GM12865 (cell line): ENCODE results near the gene ITLN1.
"Not testable (repeated sequence)": the region's sequence is repeated elsewhere in the genome, so short reads cannot be mapped to it uniquely, and the experiment has no call there.

ENCODE experiments used
- DNase-seq: peaks from one replicate; pipeline ENCODE4 v3.0.0; 2010; ENCODE audit warnings: low read depth
- H3K4me3 ChIP-seq: 2 replicates; pipeline ENCODE4 v1.5.1; 2011; ENCODE audit warnings: mild to moderate bottlenecking, low read depth, low read length, control low read depth
- TF ChIP-seq, protein P1 (sequence below): IDR thresholded peaks from 2 replicates; pipeline ENCODE4 v1.5.1; 2011; ENCODE audit warnings: low read length, control low read depth, low read depth, inconsistent platforms; ENCODE audit not compliant: insufficient read depth; ENCODE audit errors: missing control alignments

Gene ITLN1

DNA sequence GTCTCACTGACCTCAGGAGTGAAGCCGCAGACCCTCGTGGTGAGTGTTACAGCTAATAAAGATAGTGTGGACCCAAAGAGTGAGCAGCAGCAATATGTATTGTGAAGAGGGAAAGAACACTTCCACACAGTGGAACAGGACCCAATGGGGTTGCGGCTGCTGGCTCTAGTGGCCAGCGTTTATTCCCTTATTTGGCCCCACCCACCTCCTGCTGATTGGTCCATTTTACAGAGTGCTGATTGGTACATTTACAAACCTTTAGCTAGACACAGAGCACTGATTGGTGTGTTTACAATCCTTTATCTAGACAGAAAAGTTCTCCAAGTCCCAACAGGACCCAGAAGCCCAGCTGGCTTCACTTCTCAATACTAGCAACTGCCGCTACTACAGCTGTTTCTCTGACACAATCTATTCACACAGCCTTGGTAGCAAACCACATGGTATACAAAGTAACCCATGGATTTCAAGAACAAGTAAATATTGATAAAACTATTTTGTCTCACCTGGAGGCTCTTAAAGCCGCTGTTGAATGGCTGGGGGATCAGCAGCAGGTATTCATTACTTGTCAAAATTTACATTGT is 25.3 kb upstream of the ITLN1 start:
- no peak overlapping the region for H3K4me3 ChIP-seq
- no peak for DNase-seq
- TF ChIP-seq, protein P1, sequence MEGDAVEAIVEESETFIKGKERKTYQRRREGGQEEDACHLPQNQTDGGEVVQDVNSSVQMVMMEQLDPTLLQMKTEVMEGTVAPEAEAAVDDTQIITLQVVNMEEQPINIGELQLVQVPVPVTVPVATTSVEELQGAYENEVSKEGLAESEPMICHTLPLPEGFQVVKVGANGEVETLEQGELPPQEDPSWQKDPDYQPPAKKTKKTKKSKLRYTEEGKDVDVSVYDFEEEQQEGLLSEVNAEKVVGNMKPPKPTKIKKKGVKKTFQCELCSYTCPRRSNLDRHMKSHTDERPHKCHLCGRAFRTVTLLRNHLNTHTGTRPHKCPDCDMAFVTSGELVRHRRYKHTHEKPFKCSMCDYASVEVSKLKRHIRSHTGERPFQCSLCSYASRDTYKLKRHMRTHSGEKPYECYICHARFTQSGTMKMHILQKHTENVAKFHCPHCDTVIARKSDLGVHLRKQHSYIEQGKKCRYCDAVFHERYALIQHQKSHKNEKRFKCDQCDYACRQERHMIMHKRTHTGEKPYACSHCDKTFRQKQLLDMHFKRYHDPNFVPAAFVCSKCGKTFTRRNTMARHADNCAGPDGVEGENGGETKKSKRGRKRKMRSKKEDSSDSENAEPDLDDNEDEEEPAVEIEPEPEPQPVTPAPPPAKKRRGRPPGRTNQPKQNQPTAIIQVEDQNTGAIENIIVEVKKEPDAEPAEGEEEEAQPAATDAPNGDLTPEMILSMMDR = no peak

DNA sequence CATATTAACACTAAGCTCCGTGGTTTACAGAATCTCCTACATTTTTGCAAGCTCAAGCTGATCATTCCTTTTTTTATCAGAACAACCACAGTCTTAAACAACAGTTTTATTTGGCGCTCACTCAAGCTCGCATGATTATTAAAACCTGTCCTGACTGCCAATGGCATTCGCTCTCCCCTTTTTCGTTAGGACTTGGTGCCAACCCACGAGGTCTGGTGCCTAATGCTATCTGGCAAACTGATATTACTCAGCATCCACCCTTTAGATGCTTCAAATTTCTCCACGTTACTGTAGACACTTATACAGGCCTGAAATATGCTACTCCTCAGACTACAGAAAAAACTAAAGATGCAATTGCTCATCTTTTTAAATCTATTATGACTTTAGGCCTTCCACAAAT is 23.0 kb upstream of the ITLN1 start:
- TF ChIP-seq, protein P1 = no peak
- no peak overlapping the region for H3K4me3 ChIP-seq
- DNase-seq = no peak

DNA sequence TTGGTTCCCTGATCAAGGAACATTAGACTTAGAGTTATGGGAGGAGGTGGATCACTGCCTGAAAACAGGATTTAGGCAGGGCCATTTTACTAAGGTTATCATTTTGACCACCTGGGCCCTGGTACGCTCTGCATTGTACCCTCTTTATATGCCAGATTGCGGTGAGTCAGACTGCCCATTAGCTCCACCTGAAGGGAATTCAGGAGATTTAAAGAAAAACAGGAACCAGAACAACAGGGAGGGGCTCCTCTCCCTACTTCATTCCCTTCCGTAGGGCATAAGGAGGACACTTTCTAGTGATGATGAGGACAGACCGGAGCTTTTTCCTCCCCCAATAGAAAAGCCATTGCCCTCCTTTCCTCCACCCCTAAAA is 20.6 kb upstream of the ITLN1 start:
- TF ChIP-seq, protein P1 = no peak
- no peak overlapping the region for H3K4me3 ChIP-seq
- DNase-seq = no peak

DNA sequence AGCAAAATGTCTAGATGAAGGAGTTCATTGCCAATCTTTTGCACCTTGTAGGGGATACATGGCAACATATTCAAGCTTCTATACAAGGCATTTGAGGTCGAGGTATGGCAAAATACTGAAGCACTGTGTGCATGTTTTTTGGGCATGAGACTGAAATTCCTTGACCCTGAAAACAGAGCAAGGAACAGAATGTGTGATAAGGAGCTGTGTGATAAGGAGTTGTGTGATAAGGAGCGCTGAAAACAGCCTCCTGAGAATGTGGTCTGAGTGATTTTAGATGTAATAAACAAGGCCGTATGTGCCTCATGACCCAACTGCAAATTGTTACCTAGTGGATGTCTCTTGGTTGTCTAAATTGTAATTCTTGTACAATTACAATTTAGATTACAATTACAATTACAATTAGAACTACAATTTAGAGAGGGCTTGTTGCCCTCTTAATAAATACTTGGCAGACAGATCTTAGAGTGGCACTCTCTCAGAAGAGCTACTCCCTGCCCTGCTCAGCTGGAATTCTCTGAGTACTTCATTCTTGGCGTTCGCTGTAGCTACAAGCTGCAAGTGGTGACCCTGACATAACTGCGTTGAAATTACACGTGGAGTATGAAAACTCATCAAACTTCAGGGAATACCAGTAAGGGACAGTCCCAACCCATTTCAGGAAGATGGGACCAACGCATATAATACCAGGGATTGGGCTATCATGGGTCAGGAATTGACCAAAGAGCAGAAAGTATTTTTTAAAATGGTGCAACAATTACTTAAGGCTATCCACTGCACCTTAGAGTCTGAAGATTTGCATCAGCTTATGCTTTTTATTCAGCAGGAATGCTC is 20.0 kb upstream of the ITLN1 start:
- H3K4me3 ChIP-seq = no peak overlapping the region
- TF ChIP-seq, protein P1 = no peak
- DNase-seq = no peak

DNA sequence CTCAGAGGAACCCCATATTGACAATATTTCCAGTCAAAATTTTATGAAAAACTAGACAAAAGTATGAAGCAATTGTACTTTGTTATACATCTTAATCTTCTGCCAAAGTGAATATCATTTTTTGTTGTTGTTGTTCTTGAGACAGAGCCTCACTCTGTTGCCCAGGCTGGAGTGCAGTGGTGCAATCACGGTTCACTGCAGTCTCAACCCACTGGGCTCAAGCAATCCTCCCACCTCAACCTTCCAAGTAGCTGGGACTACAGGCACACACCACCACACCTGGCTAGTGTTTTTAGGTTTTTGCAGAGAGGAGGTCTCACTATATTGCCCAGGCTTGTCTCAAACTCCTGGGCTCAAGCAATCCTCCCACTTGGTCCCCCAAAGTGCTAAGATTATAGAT is 17.3 kb upstream of the ITLN1 start:
- not testable (repeated sequence) for DNase-seq, H3K4me3 ChIP-seq

DNA sequence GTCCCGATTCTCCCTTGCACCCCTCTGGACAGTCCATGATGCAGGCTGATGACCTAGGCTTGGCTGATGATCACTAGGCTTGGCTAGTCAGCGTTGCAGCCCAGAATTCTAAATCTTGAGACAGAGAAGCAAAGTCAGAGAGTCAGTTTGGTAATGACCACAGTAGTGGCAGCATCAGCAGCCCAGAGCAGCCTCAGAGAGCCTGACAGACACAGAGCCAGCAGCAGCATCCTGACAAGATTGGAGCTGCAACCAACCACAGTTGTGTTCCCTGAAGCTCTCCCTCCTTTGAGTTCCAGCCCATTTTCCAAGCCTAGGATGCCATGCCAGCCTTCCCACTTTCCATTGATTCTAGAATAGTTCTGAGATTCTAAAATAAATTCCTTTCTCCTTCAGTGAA is 16.8 kb upstream of the ITLN1 start:
- H3K4me3 ChIP-seq = no peak overlapping the region
- TF ChIP-seq, protein P1 = no peak
- no peak for DNase-seq

DNA sequence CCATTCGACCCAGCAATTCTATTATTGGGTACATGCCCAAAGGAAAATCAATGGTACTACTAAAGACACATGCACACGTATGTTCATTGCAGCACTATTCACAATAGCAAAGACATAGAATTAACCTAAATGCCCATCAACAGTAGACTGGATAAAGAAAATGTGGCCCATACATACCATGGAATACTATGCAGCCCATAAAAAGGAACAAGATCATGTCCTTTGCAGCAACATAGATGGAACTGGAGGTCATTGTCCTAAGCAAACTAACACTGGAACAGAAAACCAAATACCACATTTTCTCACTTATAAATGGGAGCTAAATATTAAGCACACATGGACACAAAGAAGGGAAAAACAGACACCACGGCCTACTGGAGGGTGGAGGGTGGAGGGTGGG is 15.7 kb upstream of the ITLN1 start:
- not testable (repeated sequence) for DNase-seq, H3K4me3 ChIP-seq

DNA sequence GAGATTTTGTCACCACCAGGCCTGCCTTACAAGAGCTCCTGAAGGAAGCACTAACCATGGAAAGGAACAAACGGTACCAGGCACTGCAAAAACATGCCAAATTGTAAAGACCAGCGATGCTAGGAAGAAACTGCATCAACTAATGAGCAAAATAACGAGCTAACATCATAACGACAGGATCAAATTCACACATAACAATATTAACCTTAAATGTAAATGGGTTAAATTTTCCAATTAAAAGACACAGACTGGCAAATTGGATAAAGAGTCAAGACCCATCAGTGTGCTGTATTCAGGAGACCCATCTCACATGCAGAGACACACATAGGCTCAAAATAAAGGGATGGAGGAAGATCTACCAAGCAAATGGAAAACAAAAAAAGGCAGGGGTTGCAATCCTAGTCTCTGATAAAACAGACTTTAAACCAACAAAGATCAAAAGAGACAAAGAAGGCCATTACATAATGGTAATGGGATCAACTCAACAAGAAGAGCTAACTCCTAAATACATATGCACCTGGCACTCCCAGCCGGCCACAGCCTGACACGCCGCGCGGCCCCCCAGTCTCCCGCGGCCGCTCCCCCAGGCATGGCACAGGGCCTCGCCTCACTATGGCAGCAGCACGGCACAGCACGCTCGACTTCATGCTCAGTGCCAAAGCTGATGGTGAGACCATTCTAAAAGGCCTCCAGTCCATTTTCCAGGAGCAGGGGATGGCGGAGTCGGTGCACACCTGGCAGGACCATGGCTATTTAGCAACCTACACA is 9.6 kb upstream of the ITLN1 start:
- DNase-seq, H3K4me3 ChIP-seq: not testable (repeated sequence)
